Transverse colon (tissue), 3 donors: ENCODE data around the gene ESPL1.

Source experiments
- EP300 ChIP-seq: sonication (generic); formaldehyde crosslinking; IDR thresholded peaks from one replicate; pipeline ENCODE4 v1.6.1; 2017; ENCODE audit warnings: antibody characterized with exemption, low read depth
- TF ChIP-seq, protein P1 (sequence below), 5 experiments: fragments of 200-600 bp in 3 of 5; fragments of 450-650 bp in 2 of 5; sonication (generic) in 3 of 5; IDR thresholded peaks; 1 replicate in 2 of 5; 2 replicates in 3 of 5; pipeline ENCODE4 v1.5.1; 2016 to 2017; ENCODE audit warnings: antibody characterized with exemption in 5 of 5, inconsistent platforms in 3 of 5, mild to moderate bottlenecking in 2 of 5, moderate library complexity in 1 of 5

DNA sequence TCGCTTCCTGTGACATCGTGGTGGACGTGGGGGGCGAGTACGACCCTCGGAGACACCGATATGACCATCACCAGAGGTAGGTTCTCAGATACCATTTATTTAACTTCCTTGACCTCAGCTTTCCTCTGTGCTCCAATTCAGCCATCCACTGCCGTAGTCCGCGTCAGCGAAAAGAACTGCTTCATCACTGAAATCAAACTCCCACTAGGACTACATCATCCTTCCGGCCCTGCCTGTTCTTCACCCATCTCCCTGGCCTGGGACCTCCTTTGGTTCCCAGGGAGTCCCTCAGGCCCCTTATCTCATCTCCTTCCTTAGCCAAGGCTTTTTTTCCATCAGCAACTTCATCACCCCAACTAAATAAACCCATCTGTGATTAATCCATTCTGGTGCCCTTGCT lies 32.1 kb downstream of the ESPL1 start:
- no peak for TF ChIP-seq EP300
- TF ChIP-seq, protein P1, sequence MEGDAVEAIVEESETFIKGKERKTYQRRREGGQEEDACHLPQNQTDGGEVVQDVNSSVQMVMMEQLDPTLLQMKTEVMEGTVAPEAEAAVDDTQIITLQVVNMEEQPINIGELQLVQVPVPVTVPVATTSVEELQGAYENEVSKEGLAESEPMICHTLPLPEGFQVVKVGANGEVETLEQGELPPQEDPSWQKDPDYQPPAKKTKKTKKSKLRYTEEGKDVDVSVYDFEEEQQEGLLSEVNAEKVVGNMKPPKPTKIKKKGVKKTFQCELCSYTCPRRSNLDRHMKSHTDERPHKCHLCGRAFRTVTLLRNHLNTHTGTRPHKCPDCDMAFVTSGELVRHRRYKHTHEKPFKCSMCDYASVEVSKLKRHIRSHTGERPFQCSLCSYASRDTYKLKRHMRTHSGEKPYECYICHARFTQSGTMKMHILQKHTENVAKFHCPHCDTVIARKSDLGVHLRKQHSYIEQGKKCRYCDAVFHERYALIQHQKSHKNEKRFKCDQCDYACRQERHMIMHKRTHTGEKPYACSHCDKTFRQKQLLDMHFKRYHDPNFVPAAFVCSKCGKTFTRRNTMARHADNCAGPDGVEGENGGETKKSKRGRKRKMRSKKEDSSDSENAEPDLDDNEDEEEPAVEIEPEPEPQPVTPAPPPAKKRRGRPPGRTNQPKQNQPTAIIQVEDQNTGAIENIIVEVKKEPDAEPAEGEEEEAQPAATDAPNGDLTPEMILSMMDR (IDR thresholded peaks at IDR 0.05), result no peak
